DMS53 treated with DMSO at 0.1 percent for 48 hours (cell line): Measurements from ENCODE around the gene ITGB5.

Source experiments
- DNase-seq: peaks from one replicate; lab custom pipeline; 2025; ENCODE audit not compliant: unreplicated experiment; lab: John Stamatoyannopoulos, UW

ITGB5 gene

GRCh38 chr3:124887177-124887931 is at the start of gene ITGB5:
ITGB5 (minus strand) TSS chr3:124887365; CDS start chr3:124887000, 365 bp downstream.
- DNase-seq = peak; percentile 44

GRCh38 chr3:124935794-124936542 is 48.8 kb upstream of the ITGB5 start:
- DNase-seq = no peak

GRCh38 chr3:124935264-124935663 is 48.1 kb upstream of the ITGB5 start:
- DNase-seq = no peak

- DNase-seq = peak; percentile 44
Observed at GRCh38 chr3:124934577-124934976, 47.4 kb upstream of the ITGB5 start, which contains the start of gene MUC13. MUC13 (minus strand) TSS chr3:124934751; CDS start chr3:124934712, 39 bp downstream.

GRCh38 chr3:124928333-124929202 is 41.4 kb upstream of the ITGB5 start:
- DNase-seq = peak; percentile 56

GRCh38 chr3:124927574-124928045 is 40.4 kb upstream of the ITGB5 start:
- no peak for DNase-seq

- no peak for DNase-seq
Observed at GRCh38 chr3:124926426-124927101, 39.4 kb upstream of the ITGB5 start.

GRCh38 chr3:124924741-124925140 is 37.6 kb upstream of the ITGB5 start:
- DNase-seq = no peak

GRCh38 chr3:124923833-124924232 is 36.7 kb upstream of the ITGB5 start:
- no peak for DNase-seq

GRCh38 chr3:124920718-124921117 is 33.6 kb upstream of the ITGB5 start:
- DNase-seq = no peak

- no peak for DNase-seq
Observed at GRCh38 chr3:124919756-124920155, 32.6 kb upstream of the ITGB5 start.

- DNase-seq = no peak
Observed at GRCh38 chr3:124918524-124918923, 31.4 kb upstream of the ITGB5 start.

GRCh38 chr3:124916837-124917409 is 29.8 kb upstream of the ITGB5 start:
- no peak for DNase-seq

- no peak for DNase-seq
Observed at GRCh38 chr3:124915254-124915653, 28.1 kb upstream of the ITGB5 start.

GRCh38 chr3:124907957-124908356 is 20.8 kb upstream of the ITGB5 start:
- DNase-seq = no peak

GRCh38 chr3:124904835-124905492 is 17.8 kb upstream of the ITGB5 start:
- no peak for DNase-seq

- DNase-seq = no peak
Observed at GRCh38 chr3:124903896-124904834, 17.0 kb upstream of the ITGB5 start.

GRCh38 chr3:124896824-124897526 is 9.8 kb upstream of the ITGB5 start:
- DNase-seq = no peak
